NCI-H82 treated with DMSO at 0.1 percent for 48 hours (cell line): ENCODE measurements around the gene CHGA.
A peak's percentile ranks its signal among the peaks of the same experiment; 100 is the strongest.

Experiments used
- DNase-seq: peaks from one replicate; lab custom pipeline; 2025; ENCODE audit not compliant: unreplicated experiment; lab: John Stamatoyannopoulos, UW

Gene CHGA

GRCh38 chr14:92929689-92930608, 7.0 kb downstream of the CHGA start:
- DNase-seq, result no peak

- DNase-seq, result no peak
Observed at GRCh38 chr14:92930737-92931602, 8.0 kb downstream of the CHGA start.

DNA sequence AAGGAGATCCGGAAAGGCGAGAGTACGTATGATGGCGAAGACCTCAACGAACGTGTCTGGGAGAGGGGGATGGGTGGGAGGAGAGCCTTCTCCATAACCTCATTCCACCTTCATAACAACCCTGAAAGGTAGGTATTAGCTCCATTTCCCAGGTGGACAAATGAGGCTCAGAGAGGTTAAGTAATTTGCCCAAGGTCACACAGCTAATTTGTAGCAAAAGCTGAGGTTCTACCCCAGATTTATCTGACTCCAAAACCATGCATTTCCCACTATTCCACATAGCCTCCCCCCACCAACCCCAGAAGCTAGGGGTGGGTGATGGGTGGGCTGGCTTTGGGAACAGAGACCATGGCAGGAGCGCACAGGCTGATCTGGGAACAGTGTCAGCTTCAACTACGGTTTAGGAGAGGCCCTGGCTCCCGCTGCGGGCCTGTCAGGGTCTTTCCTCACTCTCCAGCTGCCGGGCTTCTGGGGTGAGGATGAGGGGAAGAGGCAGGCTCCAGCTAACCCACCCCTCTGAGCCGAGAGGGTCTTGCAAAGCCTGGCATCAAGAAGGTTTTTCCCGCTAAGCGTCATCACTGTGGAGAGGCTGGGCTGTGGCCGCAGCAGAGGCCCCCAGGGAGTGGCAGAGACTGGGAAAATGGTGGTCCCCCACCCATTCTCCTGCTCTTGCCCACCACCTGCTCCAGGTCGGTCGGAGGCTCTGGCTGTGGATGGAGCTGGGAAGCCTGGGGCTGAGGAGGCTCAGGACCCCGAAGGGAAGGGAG, 8.9 kb downstream of the CHGA start:
- DNase-seq, result no peak

DNA sequence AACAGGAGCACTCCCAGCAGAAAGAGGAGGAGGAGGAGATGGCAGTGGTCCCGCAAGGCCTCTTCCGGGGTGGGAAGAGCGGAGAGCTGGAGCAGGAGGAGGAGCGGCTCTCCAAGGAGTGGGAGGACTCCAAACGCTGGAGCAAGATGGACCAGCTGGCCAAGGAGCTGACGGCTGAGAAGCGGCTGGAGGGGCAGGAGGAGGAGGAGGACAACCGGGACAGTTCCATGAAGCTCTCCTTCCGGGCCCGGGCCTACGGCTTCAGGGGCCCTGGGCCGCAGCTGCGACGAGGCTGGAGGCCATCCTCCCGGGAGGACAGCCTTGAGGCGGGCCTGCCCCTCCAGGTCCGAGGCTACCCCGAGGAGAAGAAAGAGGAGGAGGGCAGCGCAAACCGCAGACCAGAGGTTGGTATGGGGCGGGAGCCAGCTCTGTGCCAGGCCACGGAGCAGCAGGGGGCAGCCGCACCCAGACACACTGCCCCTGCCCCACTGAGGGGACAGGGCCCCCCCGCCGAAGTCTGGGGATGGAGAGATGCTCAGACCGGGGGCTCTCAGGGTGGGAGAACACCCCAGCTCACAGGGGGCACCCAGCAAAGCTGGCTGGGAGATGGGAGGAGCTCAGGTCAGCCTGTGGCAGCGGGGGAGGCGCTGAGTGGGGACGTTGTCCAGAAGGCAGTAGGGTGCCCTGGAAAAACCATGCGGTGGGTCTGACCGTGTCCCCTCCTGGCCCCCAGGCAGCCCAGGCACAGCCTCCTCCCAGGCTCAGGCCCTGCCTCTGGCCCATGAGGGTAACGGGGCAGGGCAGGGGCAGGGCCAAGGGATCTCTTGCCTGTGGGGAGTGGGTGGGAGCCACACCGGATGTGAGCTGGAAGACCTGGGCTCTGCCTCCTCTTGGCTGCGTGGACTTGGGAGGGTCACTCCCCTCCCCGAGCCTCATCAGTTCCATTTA, 9.8 kb downstream of the CHGA start:
- no peak for DNase-seq

GRCh38 chr14:92933481-92933880, 10.5 kb downstream of the CHGA start:
- no peak for DNase-seq

DNA sequence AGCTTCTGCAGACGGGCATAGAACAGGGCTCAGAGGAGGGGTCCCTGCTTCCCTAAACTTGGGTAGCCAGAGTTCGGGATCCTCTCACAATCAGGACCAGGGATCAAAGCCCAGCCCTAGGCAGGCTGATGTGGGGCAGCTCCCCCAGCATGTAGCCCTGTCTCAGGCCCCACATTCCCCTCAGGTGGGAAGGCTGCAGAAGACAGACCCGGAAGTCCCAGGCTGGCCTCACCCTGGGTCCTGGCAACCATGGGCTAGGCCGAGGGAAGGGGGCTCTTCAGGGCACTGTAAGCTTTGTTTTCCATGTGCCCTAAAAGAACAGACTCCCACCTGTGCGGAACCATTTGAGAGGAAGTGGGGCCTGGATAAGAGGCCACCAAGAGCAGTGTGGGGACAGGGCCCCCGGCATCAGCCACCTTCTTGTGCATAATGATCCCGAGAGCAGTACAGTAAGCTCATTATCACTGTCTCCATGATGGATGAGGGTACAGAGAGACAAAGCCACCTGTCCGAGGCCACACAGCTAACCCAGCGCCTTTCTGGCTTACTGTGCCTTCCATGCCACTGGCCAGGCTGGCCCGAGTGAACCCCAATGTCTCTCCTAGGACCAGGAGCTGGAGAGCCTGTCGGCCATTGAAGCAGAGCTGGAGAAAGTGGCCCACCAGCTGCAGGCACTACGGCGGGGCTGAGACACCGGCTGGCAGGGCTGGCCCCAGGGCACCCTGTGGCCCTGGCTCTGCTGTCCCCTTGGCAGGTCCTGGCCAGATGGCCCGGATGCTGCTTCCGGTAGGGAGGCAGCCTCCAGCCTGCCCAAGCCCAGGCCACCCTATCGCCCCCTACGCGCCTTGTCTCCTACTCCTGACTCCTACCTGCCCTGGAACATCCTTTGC, 11.5 kb downstream of the CHGA start:
- peak; percentile 48 for DNase-seq

GRCh38 chr14:92935446-92935845, 12.5 kb downstream of the CHGA start:
- DNase-seq, result no peak

DNA sequence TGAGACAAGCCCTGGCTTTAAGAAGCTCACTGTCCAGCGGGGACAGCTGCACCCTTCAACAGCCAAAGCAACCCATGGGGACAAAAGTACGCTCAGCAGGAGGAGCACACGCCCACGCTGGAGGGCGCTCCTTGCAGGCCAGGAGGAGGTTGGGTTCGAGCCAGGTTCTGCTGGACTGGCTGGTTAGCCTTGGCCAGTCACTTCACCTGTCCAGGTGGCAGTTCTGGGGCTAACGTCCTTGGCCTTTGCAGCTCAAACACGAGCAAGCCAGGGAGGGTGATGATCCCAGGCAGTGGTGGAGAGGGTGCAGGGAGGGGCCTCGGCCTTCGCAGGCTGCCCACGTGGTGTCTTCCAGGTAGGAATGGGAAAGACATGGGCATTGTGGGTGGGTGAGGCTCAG, 13.1 kb downstream of the CHGA start:
- no peak for DNase-seq

- DNase-seq, result no peak
Observed at GRCh38 chr14:92937051-92937937, 14.3 kb downstream of the CHGA start.

DNA sequence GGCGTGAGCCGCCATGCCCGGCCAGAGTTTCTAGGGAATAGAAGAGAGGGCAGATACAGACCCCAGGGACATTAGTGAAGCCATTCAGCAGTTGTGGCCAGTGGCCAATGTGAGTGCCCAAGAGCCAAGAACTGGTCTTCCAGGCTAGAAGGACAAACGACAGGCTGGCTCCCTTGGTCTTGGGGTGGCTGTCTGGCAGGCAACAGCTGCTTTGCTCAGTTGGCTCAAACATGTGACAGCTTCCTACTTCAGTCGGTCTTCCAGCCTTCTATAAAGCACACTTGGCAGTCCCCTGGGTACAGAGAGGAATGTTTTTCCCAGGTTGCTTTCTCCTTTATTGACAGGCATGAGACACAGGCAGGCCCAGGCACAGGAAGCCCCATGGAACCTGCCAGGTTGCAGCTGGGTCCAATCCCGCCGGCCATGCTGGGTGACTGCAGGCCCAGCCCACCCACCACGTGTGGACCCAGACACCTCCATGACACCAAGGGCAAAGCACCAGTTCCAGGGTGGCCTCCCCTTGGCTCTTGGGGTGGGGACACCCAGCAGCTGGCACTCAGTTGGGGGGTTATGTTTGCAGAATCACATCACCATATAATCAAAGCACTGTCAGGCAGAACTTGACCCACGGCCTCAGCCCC, 15.4 kb downstream of the CHGA start:
- no peak for DNase-seq

GRCh38 chr14:92938890-92939671, 16.1 kb downstream of the CHGA start:
- DNase-seq, result no peak

GRCh38 chr14:92939699-92940098, 16.7 kb downstream of the CHGA start:
- DNase-seq, result no peak

GRCh38 chr14:92940543-92940942, 17.6 kb downstream of the CHGA start:
- no peak for DNase-seq

DNA sequence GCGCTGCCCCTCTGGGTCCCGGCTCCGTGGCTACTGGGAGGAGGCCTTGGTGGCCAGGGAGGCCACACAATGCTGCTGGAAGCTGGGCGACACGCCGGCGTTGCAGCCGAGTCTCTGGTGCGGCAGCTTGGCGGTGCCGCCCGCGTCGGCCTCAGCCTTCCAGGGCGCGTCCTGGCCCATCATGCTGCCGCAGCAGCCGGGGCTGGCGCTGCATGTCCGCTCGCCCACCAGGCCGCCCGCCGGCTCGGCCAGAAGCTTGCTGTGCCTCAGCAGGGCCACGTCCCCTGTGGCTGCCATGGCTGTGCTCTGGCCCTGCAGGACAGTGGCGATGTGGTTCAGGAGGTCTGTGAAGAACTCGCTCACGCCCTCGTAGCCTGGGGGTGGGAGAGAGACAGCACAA, 18.6 kb downstream of the CHGA start:
- no peak for DNase-seq

GRCh38 chr14:92942136-92942535, 19.2 kb downstream of the CHGA start:
- no peak for DNase-seq

GRCh38 chr14:92942576-92942975, 19.6 kb downstream of the CHGA start:
- DNase-seq, result no peak
